H1 (cell line): ENCODE results near the gene PRR33. TPM values are rescaled to one million over a fixed set of nuclear protein-coding genes. Genes with fewer than 3 reads are reported as not detected.

ENCODE experiments used
- TAF7 ChIP-seq: optimal IDR thresholded peaks from 2 replicates; pipeline ENCODE3; 2011; ENCODE audit warnings: low read depth, mild to moderate bottlenecking, inconsistent platforms, low read length, moderate library complexity, borderline replicate concordance
- polyA plus RNA-seq, 7 experiments: library from polyadenylated mRNA; depleted of rRNA in 3 of 7; stranded (reverse) in 5 of 7; unstranded in 2 of 7; fragments of >200 nt in 5 of 7; fragments of 200-250 nt in 2 of 7; gene quantifications; 1 replicate in 5 of 7; 2 replicates in 1 of 7; 4 replicates in 1 of 7; pipeline versions ENCODE4 v1.2.1 to v1.2.3, GENCODE V29; 2011 to 2013; ENCODE audit warnings: missing spikeins in 2 of 7, mixed read lengths in 2 of 7
- total RNA-seq: library from RNA; stranded (reverse); fragmentation: NEBNext Ultra II Directional; extraction: Animal tissue kit (Norgen Biotek cat#: 25700); gene quantifications from 2 replicates; pipeline ENCODE4 v1.2.1, GENCODE V29; 2021

PRR33 gene
- total and polyA plus RNA-seq, 2 of the 8 experiments (the other 6 are each of a cell fraction or from before 2014, with no cell fraction given), result 0.02 TPM; not detected in 1

DNA sequence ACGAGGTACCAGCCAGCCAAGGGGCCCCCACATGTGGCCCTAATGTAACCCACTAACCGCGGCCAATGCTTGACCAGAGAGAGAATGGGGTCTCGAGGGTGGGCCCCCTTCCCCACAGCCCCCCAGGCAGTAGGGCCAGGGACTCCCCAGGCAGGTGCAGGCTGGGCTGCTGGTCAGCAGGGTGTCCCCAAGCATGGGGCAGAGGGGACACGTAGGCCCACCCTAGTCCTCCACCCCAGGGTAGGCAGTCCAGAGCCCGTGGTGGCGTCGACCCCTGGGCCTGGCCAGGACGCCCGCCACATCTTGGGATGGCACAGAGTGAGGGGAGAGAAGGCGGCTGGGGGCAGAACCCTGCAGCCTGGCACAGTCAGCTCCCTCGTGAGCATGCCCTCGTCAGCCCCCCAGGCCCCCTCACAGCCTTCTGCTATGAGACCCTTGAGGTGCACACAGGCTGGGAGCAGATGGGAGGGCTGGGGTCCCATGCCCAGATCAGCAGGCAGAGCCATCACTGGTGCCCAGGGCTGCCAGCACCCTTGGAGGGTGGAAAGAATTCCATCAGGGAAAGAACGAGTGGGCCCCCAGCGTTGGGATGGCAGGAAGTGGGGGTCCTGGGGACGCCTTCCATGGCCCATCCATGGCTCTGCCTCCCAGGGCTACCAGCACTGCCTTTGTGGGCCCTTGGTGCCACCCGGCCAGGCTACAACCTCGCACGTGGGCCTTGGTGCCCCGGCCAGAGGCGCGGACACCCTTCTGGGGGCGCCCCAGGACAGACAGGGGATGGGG, 33.9 kb upstream of the PRR33 start (continued):
- TF ChIP-seq TAF7, result no peak
